Measurements from ENCODE around the gene PRKN.

PRKN gene

DNA sequence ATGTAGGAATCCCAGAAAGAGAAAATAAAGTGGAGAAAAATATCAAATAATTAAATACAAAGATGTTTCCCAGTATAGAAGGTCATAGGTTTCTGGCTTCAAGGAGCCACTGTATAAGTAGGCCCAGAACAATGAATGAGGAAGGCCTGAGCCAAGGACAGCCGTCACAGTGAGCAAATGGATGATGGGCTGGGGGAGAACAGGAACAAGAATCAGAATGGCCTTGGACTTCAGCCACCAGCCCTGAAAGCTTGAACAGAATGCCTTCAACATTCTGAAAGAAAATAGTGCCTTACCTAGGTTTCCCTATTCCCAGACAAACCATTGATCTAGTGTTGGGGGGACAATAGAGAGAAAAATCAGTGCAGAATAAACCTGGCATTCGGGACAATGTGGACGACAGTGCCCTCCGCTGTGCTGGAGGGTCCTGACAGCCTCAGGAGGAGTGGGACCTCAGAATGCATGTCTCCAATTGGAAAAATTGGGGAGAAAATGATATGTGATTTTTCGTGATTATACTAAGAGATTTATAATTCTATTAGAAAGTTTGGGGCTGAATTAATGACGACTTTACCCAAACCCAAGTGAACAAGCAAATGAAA lies 1119.8 kb downstream of the PRKN start:
- DNase-seq (ENCODE audit: low read depth): no peak

DNA sequence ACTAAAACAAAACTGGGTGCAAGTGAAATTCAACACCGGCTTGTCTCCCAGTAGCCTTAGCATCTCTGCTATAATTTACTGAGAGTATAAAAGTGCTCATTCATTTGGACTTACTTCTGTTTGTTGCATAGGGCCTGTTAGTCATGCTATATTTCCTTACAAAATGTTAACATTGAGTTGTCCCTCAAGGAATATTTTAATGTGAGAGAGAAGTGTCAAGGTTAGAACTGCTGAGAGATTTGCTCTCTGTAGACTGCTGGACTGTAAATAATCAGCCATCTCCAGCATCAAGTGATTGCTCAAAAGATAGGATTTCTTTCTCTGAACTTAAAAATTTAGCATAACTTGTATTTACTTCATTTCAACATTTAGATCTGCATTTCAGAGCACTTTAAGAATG lies 1125.2 kb downstream of the PRKN start:
- no peak for DNase-seq (ENCODE audit: low read depth)

DNA sequence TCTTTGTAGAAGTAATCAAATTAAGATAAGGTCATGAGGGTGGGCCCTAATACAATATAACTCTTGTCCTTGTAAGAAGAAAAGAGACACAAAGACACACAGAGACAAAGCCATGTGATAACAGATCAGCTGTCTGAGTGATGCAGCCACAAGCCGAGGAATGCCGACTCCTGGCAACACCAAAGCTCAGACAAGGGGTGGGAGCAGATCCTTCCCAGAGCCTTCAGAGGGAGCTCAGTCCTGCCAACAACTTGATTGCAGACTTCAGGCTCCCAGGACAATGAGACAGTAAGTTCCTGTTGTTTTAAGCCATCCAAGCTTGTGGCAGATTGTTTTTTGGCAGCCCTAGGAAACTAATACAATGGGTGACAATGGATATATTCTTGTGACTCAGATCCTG lies 1128.7 kb downstream of the PRKN start:
- no peak for DNase-seq (ENCODE audit: low read depth)

DNA sequence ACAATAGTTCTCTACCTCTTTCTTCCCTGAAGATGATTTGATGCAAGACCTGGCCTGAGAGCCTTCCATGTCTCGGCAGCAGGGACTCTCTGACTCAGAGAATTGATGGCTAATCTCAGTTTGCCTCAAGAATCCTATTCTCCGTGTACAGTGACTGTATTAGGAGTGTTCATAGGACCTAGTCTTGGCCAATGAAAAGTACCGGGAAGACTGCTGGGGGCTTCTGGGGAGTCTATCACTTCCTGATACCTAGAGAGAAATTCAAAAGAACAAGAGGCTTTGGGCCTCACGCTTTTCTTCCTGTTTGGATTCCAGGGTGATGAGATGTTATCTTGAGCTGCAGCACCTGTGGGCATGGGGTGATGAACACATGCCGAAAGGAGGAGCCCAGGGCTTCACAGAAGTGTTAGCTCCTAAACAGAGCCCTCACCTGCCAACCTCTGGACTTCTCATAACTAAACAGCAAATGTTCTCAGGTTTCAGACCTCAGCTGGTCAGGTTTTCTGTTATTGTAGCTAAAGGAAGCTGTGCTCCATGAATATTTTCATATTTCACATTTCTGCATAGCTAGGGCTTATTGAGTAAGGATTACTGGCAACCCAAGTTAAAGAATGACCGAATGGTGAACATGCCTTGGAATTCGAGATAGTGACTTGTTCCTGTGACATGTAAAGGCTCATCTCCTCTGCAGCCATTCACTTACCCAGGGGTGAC lies 1130.6 kb downstream of the PRKN start:
- no peak for DNase-seq (ENCODE audit: low read depth)

DNA sequence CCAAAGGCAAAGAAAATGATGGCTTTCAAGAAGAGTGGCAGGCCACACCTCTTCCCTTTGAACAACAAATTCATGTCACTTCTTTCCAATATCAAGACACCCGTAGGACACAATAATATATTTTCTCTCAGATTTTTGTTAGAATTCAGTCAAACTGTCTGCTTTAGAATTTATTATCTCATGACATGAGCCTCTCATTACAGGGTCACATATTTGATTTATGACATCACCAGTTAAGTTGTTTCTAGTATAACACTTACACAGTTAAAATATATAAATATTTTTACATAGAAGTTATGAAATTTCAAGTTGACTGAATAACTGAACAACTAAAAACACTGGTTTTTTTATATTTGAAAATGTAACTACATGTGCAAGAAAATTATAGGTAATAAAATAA lies 1133.2 kb downstream of the PRKN start:
- DNase-seq (ENCODE audit: low read depth): no peak

DNA sequence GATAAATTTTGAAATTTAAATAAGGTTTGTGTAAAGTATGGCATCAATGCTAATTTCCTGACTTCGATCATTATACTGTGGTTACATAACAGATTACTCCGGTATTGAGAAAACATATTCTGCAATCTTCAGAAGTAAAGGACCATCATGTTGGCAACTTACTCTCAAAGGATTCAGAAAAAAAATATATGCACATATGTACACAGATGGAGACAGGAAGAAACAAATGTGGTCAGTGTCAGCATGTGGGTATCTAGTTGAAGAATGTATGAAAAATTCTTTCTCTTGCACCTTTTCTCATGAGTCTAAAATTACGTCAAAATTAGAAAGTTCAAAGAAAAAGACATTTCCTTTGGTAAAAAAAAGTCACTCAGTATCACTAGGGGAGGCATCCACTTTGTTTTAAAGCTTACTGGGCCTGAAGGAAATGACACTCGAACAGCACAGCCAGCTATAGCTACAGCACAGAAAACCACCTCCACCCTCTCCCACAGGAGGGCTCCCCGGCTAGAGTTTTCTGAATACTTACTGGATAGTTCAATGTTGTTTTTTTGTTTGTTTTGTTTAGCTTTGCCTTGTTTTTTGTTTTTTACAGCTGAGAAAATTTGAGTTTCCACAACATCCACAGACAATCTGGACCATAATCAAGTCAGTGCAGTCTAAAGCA lies 1136.5 kb downstream of the PRKN start:
- no peak for DNase-seq (ENCODE audit: low read depth)

GRCh38 chr6:161586887-161587286 lies 1140.7 kb downstream of the PRKN start:
- no peak for DNase-seq (ENCODE audit: low read depth)

GRCh38 chr6:161584621-161585340 lies 1142.8 kb downstream of the PRKN start:
- DNase-seq (ENCODE audit: low read depth): no peak

DNA sequence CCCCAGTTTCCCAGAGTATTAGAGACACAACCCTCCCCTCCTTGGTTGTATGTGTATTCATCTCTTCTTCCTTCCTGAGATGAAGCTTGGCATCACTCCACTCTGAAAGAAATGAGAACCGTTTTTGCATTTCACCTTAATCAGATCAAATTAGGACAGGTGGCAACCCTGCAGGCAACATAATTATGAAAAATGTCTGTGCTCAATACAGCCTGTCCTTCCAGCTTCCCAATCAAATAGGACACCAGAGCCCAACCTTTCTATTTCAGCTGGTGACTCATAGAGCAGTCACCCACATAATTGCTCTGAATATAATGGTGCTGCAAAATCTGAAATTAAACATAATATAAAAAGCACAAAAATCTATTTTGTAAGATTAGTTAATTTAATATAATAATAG lies 1143.5 kb downstream of the PRKN start:
- DNase-seq (ENCODE audit: low read depth): no peak

DNA sequence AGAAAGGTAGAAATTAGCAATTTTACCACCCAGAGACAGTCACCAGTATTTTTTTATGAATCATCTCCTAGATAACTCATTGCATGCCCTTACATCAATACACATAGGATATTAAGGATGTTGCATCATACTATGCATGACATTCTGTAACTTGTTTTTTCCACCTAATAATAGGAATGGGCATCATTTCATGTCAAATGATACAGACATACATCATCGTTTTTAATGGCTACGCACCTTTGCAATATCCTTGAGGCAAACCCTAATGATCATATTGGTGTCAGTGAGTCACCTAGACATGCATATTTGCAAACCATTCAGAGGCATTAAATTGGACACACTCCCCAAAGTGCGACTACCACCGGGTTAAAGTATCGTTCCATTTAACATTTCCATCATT lies 1144.0 kb downstream of the PRKN start:
- DNase-seq (ENCODE audit: low read depth): no peak

DNA sequence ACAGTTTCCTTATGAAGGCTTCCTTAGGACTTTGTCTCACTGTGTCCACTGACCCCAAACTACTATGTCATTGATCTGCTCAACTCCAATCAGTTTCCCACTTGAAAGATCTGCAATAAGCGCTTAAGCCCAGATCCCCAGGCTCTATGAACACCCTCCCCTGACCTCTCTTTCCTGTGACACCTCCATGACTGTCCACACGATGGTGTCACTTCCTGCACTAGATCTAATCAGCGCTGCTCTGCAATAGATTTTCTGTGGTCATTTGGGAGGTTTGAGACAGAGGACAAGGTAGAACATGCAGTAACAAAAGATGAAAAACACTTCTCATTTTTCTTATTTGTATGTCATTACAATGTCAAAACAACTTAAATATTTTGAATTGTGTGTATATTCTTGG lies 1149.1 kb downstream of the PRKN start:
- no peak for DNase-seq (ENCODE audit: low read depth)

DNA sequence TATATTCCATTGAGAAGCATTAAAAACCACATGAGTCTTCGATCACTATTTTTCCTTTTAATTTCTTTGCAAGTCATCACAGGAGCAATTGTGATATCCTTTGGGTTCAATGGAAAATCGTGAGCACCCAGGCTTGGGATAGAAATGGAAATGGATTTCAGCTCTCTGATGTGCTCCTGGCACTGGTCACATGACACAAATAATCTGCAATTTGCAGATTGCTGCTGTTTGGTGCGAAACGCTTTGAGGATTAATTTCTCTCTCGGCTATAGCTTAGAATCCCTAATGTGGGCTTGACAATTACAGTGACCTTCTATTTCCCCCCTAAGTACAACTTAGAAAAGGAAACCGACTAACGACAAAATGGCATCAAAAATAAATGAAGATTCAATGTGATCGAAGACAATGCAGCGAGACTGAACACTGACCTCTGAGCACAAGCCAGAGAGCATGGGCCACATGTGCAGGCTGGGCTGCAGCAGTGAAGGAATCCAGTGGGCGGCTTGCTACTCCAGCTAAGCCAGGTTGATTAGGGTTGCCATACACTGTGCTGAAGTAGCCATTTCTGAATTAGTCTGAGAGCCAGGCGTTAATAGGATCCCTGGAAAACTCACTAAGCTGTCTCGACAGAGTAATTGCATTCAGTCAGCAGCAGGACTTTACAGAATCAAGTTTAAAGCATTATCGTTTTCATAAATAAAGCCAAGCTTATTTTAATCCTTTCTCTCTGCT lies 1151.9 kb downstream of the PRKN start:
- no peak for DNase-seq (ENCODE audit: low read depth)

GRCh38 chr6:161568885-161569456 lies 1158.6 kb downstream of the PRKN start:
- DNase-seq (ENCODE audit: low read depth): no peak

DNA sequence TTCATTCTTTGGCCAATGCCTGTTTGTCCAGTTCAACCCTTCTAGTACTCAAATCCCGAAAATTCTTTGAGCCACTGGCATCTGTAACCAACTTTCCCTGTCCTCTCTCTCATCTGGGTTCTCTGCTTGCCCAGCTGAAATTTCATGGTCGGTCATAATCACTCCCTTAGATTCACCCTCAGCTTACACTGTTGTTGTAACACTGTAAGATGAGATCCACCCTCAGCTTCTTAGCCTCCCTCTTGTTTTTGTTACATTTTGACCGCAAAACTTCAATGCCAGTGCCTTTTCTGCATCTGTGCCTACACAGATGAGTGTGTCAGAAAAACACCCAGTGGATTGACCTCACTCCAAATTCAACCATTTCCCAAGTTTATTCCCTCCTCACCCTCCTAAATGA lies 1162.6 kb downstream of the PRKN start:
- DNase-seq (ENCODE audit: low read depth): no peak

- DNase-seq (ENCODE audit: low read depth): no peak
These were observed 1165.7 kb downstream of the PRKN start for GRCh38 chr6:161561908-161562307.

DNA sequence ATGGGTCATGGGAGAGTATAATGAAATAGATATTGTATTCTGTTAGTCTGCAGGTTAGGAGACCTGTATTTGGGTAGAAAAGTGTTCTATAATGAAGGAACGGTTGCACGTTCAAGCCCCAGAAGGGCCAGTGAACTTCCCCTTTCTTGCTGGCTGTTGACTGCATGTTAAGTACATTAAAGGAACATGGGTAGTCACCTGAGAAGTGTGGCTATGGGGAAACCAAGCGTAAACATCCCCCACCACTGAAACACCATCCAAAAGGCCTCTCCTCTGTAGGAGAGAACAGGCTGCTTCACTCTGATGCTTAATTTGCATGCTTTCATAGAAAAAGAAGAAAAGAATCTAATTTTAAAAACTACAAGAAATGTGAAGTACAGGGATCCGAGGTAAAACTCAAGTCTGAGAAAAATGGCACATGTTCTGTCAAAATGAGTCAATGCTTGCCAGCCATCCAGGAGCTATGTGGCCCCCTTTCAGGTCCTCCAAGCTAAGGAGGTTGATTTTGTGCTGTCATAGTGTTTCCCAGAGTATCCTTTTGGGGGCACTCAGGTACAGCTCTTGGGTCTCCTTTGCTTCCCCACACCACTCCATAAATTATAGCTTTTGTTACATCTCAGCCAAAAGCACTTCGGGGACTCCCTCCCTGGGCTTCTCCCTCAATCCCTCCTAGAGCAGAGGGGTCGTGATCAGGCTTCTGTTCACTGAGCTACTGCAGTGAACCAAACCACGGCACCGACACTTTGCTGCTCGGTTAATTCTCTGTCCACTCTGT lies 1170.0 kb downstream of the PRKN start:
- DNase-seq (ENCODE audit: low read depth): no peak

DNA sequence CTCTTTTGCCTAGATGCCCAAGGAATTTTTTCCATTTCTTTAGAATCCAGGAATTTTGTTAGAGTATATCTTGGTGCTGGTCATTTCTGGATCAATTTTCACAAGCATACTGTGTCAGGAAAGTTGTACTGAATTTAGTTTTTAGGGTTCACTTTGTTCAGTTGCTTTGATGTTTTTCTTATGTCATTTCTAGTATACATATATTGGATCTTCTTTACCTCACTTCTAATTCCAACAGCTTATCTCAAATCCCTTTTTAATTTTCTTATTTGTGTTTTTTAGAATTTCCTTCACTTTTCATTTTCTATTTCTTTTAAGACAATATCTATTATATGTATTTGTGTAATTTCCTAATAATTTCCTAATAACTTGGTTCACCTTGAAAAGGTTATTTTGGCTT lies 1172.7 kb downstream of the PRKN start:
- DNase-seq (ENCODE audit: low read depth): no peak

GRCh38 chr6:161549977-161550655 lies 1177.5 kb downstream of the PRKN start:
- no peak for DNase-seq (ENCODE audit: low read depth)

DNA sequence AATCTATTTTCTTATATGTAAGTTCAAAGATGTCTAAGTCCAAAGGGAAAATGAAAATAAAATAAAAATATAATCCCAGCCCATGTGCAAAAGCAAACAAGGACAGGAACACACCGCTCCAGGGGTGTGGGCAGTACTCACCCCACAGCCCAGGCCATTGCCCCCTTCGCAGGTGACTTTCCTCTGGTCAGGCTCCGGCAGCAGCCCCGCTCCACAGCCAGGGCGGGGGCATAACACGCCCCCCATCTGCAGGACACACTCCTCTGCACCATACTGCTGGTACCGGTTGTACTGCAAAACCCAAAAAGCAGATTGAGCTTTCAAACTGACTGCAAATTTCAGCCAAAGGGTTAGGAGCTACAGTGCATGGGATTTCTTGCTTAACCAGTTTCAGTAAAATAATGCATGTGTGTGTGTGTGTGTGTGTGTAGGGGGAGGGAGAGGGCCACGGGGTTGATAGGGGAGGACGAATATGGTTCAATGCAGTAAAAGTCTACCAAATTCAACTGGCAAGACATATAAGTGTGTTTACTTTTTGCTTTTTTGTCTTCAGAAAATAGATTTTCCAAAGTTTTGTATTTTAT lies 1178.8 kb downstream of the PRKN start:
- no peak for DNase-seq (ENCODE audit: low read depth)

GRCh38 chr6:161547617-161548016 lies 1179.9 kb downstream of the PRKN start:
- DNase-seq (ENCODE audit: low read depth): no peak

All from non-pigmented ciliary epithelial cell (primary cell).